SK-N-MC (cell line): ENCODE results near the gene MINDY4.

ENCODE experiments used
- DNase-seq: peaks from one replicate; pipeline ENCODE4 v3.0.0-alpha.2; 2011; ENCODE audit warnings: low read depth, low spot score
- H3K27ac ChIP-seq: fragments of 200-600 bp; sonication (generic); 2 replicates; pipeline ENCODE4 v1.5.1; 2016; ENCODE audit warnings: mixed run types
- H3K36me3 ChIP-seq: fragments of 200-600 bp; sonication (generic); 2 replicates; pipeline ENCODE4 v1.6.1; 2017; ENCODE audit warnings: antibody characterized with exemption, low read length, mixed read lengths; ENCODE audit not compliant: insufficient read depth
- H3K4me3 ChIP-seq: fragments of 200-600 bp; sonication (generic); 2 replicates; pipeline ENCODE4 v1.5.1; 2016
- H3K9ac ChIP-seq: fragments of 200-600 bp; sonication (generic); 2 replicates; pipeline ENCODE4 v1.8.0; 2017; ENCODE audit warnings: mixed run types, mixed read lengths; ENCODE audit not compliant: insufficient read length
- H3K9me3 ChIP-seq: fragments of 200-600 bp; sonication (generic); 2 replicates; pipeline ENCODE4 v1.6.1; 2017; ENCODE audit warnings: low read depth, mild to moderate bottlenecking, antibody characterized with exemption, low read length, moderate library complexity, mixed read lengths
- EZH2 ChIP-seq: fragments of 200-600 bp; sonication (generic); IDR thresholded peaks from one replicate; pipeline ENCODE4 v1.6.1; 2017; ENCODE audit warnings: antibody characterized with exemption
- FOXP2 ChIP-seq: optimal IDR thresholded peaks from 2 replicates; pipeline ENCODE3; 2011; ENCODE audit warnings: mild to moderate bottlenecking, moderate library complexity; ENCODE audit not compliant: insufficient read depth; ENCODE audit errors: extremely low read length, control extremely low read depth
- POLR2AphosphoS5 ChIP-seq: IDR thresholded peaks from 2 replicates; pipeline ENCODE4 v1.6.1; 2012; ENCODE audit warnings: mild to moderate bottlenecking, low read depth, low read length, borderline replicate concordance

Gene MINDY4

DNA sequence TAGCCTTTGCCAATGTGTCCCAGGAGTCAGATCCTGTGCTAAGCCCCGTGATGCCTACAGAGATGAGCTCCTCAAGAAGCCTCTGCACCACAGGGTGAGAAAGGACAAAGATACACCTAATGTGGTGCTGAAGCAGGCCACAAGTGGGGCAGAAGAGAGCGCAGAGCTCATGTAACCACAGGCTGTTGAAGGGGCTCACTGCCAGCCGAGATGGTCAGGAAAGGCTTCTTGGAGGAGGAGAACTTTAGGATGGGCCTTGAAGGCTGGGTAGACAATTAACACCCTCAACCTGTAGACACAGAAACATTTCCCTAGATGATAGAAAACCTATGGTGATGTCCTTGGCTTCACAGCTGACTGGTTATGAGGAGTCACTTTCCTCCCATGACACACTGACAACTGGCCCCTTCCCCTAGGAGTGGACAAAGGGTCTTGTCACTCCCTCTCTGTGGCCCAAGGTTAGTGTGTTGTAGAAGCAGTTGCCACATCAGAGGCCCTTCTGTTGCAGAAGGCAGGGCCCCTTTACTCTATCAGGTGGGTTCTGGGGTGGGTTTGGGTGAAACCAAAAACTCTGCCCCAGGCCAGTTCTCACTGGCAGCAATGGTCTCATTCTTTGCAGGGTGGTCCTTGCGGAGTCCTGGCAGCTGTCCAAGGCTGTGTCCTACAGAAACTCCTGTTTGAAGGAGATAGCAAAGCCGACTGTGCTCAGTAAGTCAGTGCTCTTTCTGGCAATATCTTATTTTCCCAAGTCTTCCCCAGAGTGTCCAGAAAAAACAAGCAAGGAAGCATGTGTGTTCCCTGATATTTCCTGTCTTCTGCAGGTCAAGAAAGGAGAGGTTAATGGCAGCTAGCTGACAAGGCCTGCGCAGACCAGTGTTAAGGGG, 69.2 kb downstream of the MINDY4 start:
- H3K36me3 ChIP-seq, result no peaks in the 10 kb centered on the region
- no peak for DNase-seq
- TF ChIP-seq FOXP2 (no peak), EZH2 (no peak), POLR2AphosphoS5 (no peak)
- no peak overlapping the region for H3K27ac ChIP-seq
- no peaks in the 10 kb centered on the region for H3K9me3 ChIP-seq
- H3K9ac ChIP-seq, result no peak overlapping the region
- H3K4me3 ChIP-seq, result no peak overlapping the region

DNA sequence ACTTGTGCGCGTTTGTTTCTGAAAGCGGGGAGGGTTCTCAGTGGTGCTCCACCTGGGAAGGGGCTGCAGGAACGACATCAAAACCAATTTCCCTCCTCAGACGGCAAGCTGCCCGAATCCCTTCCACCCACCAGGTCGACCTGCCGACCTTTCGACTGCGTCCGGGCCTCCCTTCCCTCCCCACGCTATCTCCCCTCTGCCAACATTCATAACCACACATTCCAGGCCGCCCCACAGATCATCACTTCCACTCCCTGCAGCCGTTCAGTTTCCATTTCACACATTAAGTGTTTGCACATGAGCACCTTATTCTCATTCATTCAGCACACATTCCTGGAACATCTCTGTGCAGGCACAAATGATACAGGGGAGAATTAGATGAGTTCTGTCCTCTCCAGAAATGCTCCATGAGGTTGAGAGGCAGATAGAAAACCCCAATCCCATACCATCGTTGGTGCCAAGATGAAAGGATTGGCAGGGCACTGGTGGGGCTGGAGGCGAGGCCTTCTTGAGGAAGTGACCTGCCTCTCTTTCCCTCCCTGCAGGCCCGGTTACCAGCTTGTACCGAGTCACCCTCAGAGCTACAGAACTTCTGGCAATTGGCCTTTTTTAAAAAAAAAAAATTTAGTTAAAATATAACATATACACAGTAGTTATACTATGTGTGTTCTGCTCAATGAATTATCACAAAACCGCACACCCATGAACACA, 70.0 kb downstream of the MINDY4 start:
- H3K4me3 ChIP-seq, result no peak overlapping the region
- no peak overlapping the region for H3K9ac ChIP-seq
- TF ChIP-seq POLR2AphosphoS5 (no peak), FOXP2 (no peak), EZH2 (no peak)
- no peak overlapping the region for H3K27ac ChIP-seq
- no peak for DNase-seq
- H3K9me3 ChIP-seq, result no peaks in the 10 kb centered on the region
- H3K36me3 ChIP-seq, result no peaks in the 10 kb centered on the region

- Histone ChIP-seq H3K9ac (no peak overlapping the region), H3K4me3 (no peak overlapping the region), H3K27ac (no peak overlapping the region), H3K36me3 (no peaks in the 10 kb centered on the region), H3K9me3 (no peaks in the 10 kb centered on the region)
- TF ChIP-seq FOXP2 (no peak), EZH2 (no peak), POLR2AphosphoS5 (no peak)
- no peak for DNase-seq
Measured at GRCh38 chr7:30841801-30842541, 70.8 kb downstream of the MINDY4 start.

- no peak for TF ChIP-seq FOXP2
- TF ChIP-seq POLR2AphosphoS5, result no peak
- no peak for TF ChIP-seq EZH2
- Histone ChIP-seq H3K27ac (no peak overlapping the region), H3K9ac (no peak overlapping the region), H3K36me3 (no peaks in the 10 kb centered on the region), H3K9me3 (no peaks in the 10 kb centered on the region), H3K4me3 (no peak overlapping the region)
- DNase-seq, result no peak
Measured at GRCh38 chr7:30842542-30843451, 71.6 kb downstream of the MINDY4 start.

GRCh38 chr7:30843741-30844482, 72.7 kb downstream of the MINDY4 start:
- no peak for DNase-seq
- Histone ChIP-seq H3K4me3 (no peak overlapping the region), H3K9ac (no peak overlapping the region), H3K9me3 (no peaks in the 10 kb centered on the region), H3K36me3 (no peaks in the 10 kb centered on the region), H3K27ac (no peak overlapping the region)
- no peak for TF ChIP-seq FOXP2
- no peak for TF ChIP-seq EZH2
- no peak for TF ChIP-seq POLR2AphosphoS5

GRCh38 chr7:30844483-30844874, 73.3 kb downstream of the MINDY4 start:
- no peaks in the 10 kb centered on the region for H3K9me3 ChIP-seq
- H3K36me3 ChIP-seq, result no peaks in the 10 kb centered on the region
- no peak for DNase-seq
- TF ChIP-seq POLR2AphosphoS5 (no peak), FOXP2 (no peak), EZH2 (no peak)
- H3K27ac ChIP-seq, result no peak overlapping the region
- no peak overlapping the region for H3K9ac ChIP-seq
- H3K4me3 ChIP-seq, result no peak overlapping the region

GRCh38 chr7:30844916-30845315, 73.7 kb downstream of the MINDY4 start:
- no peak for DNase-seq
- TF ChIP-seq POLR2AphosphoS5 (no peak), EZH2 (no peak), FOXP2 (no peak)
- Histone ChIP-seq H3K36me3 (no peaks in the 10 kb centered on the region), H3K27ac (no peak overlapping the region), H3K4me3 (no peak overlapping the region), H3K9me3 (no peaks in the 10 kb centered on the region), H3K9ac (no peak overlapping the region)
